Epithelial cell of esophagus (primary cell): ENCODE measurements around the gene CALR.
"Not testable (repeated sequence)": the region's sequence is repeated elsewhere in the genome, so short reads cannot be mapped to it uniquely, and the experiment has no call there.

Experiments used
- DNase-seq: peaks from one replicate; pipeline ENCODE4 v3.0.0; 2010; ENCODE audit warnings: low read depth
- H3K4me3 ChIP-seq: 2 replicates; pipeline ENCODE4 v1.5.1; 2011; ENCODE audit warnings: mild to moderate bottlenecking, low read length, control low read depth
- TF ChIP-seq, protein P1 (sequence below): IDR thresholded peaks from 2 replicates; pipeline ENCODE4 v1.5.1; 2011; ENCODE audit warnings: low read depth, mild to moderate bottlenecking, low read length, control low read depth, inconsistent platforms; ENCODE audit not compliant: insufficient read depth; ENCODE audit errors: missing control alignments

Gene CALR

DNA sequence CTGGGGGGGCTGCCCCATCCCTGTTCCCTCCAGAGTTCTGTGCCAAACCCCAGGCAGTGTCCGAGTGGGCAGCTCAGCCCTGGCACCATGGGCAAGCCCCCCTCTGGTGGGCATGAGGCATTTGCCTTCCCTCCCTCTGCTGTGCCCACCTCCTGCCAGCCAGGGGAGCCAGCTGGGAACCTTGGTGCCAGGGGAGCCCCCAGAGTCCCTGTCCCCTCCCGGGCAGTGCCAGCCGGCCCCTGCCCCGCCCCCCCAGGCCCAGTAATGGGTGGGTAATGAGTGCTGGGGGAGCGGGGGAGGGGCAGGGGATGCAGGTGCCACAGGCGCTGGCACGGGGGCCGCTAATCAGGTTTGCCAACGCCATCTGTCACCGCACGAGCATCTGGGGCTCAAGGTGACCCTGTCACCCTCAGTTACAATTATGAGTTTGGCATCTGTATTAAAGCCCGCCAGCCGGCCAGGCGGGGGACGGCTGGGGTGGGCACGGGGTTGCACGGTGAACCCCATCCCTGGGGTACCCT is 36.9 kb downstream of the CALR start:
- TF ChIP-seq, protein P1, sequence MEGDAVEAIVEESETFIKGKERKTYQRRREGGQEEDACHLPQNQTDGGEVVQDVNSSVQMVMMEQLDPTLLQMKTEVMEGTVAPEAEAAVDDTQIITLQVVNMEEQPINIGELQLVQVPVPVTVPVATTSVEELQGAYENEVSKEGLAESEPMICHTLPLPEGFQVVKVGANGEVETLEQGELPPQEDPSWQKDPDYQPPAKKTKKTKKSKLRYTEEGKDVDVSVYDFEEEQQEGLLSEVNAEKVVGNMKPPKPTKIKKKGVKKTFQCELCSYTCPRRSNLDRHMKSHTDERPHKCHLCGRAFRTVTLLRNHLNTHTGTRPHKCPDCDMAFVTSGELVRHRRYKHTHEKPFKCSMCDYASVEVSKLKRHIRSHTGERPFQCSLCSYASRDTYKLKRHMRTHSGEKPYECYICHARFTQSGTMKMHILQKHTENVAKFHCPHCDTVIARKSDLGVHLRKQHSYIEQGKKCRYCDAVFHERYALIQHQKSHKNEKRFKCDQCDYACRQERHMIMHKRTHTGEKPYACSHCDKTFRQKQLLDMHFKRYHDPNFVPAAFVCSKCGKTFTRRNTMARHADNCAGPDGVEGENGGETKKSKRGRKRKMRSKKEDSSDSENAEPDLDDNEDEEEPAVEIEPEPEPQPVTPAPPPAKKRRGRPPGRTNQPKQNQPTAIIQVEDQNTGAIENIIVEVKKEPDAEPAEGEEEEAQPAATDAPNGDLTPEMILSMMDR: no peak

DNA sequence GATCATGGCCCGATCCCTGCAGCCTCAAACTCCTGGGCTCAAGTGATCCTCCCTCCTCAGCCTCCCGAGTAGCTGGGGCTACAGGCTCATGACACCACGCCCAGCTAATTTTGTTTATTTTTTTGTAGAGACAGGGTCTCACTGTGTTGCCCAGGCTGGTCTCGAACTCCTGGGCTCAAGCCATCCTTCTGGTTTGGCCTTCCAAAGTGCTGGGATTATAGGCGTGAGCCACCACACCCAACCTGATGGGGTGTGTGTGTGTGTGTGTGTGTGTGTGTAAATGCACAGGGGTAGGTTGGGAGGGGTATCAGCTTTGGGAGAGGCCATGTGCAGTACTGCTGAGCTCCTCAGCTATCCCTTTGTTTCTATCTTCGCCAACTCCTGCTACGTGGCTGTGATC is 37.7 kb downstream of the CALR start:
- not testable (repeated sequence) for H3K4me3 ChIP-seq

More for the DNA sequence above, 36.9 kb downstream of the CALR start:
- H3K4me3 ChIP-seq: no peak overlapping the region
- no peak for DNase-seq

DNA sequence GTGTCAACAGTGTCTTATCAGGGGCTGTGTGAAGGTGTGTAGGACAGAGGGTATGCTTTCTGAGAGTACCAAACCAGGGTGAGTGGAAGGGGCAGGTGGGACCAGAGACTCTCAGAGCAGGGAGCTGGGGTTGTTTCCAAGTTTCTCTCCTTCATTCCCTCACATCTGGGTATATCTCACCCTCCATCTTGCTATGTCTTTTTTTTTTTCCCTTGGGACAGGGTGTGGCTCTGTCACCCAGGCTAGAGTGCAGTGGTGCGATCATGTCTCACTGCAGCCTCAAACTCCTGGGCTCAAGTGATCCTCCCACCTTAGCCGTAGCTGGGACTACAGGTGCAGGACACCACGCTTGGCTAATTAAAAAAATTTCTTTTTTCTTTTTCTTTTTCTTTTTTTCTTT is 41.6 kb downstream of the CALR start:
- DNase-seq: no peak
- TF ChIP-seq, protein P1: no peak
- no peak overlapping the region for H3K4me3 ChIP-seq

More for the DNA sequence above, 37.7 kb downstream of the CALR start:
- not testable (repeated sequence) for DNase-seq

DNA sequence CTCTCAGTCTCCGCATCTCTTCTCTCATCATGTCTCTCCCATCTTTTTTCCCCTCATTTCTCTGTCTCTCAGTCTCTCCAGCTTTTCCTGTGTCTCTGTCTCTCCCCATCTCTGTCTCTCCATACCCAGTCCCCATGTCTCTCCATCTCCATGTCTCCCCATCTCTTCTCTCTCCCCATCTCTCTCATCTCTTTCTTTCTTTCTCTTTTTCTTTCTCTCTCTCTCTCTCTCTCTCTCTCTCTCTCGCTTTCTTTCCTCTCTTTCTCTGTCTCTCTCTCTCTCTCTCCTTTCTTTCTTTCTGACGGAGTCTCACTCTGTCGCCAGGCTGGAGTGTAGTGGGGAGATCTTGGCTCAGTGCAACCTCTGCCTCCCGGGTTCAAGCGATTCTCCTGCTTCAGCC is 44.2 kb downstream of the CALR start:
- H3K4me3 ChIP-seq: no peak overlapping the region
- TF ChIP-seq, protein P1: no peak
- DNase-seq: no peak

DNA sequence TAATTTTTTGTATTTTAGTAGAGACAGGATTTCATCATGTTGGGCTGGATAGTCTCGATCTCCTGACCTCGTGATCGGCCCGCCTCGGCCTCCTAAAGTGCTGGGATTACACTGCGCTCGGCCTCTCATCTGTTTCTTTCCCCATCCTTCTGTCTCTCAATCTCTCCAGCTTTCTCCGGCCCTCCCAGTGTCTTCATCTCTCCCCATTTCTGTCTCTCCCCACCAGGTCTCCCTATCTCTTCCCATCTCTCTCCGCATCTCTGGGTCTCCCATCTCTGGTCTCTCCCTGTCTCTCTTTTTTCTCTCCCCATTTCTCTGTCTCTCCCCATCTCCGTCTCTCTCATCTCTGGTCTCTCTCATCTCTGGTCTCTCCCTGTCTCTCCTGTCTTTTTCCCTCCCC is 44.7 kb downstream of the CALR start:
- DNase-seq: no peak
- TF ChIP-seq, protein P1: no peak
- H3K4me3 ChIP-seq: no peak overlapping the region

DNA sequence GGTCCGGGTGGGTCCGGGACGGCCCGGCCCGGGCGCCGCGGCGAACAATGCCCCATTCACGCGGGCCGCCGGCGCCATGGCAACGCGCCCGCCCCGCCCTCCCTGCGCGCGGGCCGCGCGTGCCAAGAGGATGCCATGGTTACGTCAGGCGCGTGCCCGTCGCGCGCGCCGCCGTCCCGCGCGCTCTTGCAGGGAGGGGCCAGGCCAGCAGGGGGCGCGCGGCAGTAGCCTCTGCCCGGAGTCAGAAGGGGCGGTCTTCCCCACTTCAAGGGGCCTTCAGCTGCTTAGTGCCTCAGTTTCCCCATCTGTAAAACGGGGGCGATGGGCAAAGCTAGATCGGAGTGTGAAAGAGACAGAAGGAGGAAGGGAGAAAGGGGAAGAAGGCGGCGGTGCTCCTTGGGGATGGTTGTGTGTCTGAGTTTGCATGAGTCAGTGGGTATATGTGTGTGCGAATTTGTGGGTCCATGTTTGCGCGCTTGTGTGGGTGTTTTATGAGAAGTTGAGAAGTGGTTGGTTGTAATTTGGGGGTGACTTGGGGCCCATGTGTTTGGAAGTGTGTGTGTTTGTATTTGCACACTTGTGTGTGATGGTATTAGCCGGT is 45.2 kb downstream of the CALR start:
- TF ChIP-seq, protein P1: peak; percentile 65
- H3K4me3 ChIP-seq: no peak overlapping the region
- peak; percentile 76 for DNase-seq

DNA sequence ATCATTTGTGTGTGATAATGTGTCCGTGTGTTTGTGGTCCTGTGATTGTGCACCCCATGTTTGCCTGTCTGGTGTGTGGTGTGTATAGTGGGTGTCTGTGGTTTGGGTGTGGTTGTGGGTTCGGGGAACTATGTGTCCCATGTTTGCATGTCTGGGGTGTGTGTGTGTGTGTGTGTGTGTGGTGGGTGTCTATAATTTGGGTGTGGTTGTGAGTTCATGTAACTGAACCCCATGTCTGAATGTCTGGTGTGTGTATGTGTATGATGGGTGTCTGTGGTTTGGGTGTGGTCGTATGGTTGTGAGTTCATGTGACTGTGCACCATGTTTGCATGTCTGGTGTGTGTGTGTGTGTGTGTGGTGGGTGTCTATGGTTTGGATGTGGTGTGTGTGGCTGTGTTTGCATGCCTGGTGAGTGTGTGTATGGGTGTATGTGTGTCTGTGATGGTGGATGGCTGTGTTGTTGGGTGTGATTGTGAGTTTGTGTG is 45.8 kb downstream of the CALR start:
- no peak for DNase-seq
- no peak overlapping the region for H3K4me3 ChIP-seq
- TF ChIP-seq, protein P1: no peak
